ENCODE data around the gene ZNF524.

Gene ZNF524

DNA sequence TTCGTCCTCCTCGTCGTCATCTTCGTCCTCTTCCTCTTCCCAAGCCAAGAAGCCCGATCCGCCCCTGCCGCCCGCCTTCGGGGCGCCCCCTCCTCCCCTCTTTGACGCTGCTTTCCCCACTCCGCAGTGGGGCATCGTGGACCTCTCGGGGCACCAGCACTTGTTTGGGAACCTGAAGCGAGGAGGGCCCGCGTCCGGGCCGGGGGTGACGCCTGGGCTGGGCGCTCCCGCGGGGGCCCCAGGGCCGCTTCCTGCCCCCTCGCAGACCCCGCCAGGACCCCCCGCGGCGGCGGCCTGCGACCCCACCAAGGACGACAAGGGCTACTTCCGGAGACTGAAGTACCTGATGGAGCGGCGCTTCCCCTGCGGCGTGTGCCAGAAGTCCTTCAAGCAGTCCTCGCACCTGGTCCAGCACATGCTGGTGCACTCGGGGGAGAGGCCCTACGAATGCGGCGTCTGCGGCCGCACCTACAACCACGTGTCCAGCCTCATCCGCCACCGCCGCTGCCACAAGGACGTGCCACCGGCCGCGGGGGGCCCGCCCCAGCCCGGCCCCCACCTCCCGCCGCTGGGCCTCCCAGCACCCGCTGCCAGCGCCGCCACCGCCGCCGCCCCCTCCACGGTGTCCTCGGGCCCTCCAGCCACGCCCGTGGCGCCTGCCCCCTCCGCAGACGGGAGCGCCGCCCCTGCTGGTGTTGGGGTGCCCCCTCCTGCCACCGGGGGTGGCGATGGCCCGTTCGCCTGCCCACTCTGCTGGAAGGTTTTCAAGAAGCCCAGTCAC, 14.0 kb downstream of the ZNF524 start:
- no peak for DNase-seq (ENCODE audit: low read depth)
- TF ChIP-seq, protein P1, sequence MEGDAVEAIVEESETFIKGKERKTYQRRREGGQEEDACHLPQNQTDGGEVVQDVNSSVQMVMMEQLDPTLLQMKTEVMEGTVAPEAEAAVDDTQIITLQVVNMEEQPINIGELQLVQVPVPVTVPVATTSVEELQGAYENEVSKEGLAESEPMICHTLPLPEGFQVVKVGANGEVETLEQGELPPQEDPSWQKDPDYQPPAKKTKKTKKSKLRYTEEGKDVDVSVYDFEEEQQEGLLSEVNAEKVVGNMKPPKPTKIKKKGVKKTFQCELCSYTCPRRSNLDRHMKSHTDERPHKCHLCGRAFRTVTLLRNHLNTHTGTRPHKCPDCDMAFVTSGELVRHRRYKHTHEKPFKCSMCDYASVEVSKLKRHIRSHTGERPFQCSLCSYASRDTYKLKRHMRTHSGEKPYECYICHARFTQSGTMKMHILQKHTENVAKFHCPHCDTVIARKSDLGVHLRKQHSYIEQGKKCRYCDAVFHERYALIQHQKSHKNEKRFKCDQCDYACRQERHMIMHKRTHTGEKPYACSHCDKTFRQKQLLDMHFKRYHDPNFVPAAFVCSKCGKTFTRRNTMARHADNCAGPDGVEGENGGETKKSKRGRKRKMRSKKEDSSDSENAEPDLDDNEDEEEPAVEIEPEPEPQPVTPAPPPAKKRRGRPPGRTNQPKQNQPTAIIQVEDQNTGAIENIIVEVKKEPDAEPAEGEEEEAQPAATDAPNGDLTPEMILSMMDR (IDR thresholded peaks at IDR 0.05; ENCODE audit: control insufficient read depth, insufficient read depth, low read depth, low read length, missing control alignments) = no peak
- no peak overlapping the region for H3K4me3 ChIP-seq (ENCODE audit: control insufficient read depth, low read depth, low read length)

DNA sequence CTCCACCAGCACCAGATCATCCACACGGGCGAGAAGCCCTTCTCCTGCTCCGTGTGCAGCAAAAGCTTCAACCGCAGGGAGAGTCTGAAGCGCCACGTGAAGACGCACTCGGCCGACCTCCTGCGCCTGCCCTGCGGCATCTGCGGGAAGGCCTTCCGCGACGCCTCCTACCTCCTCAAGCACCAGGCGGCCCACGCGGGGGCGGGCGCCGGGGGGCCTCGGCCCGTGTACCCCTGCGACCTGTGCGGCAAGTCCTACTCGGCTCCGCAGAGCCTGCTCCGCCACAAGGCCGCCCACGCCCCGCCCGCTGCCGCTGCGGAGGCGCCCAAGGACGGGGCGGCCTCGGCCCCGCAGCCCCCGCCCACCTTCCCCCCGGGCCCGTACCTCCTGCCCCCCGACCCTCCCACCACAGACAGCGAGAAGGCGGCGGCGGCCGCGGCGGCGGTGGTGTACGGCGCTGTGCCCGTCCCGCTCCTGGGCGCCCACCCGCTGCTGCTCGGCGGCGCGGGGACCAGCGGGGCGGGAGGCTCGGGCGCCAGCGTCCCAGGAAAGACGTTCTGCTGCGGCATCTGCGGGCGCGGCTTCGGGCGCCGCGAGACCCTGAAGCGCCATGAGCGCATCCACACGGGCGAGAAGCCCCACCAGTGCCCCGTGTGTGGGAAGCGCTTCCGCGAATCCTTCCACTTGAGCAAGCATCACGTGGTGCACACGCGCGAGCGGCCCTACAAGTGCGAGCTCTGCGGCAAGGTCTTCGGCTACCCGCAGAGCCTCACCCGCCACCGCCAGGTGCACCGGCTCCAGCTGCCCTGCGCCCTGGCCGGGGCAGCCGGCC, 14.8 kb downstream of the ZNF524 start:
- DNase-seq (ENCODE audit: low read depth) = no peak
- H3K4me3 ChIP-seq (ENCODE audit: control insufficient read depth, low read depth, low read length) = no peak overlapping the region
- TF ChIP-seq, protein P1 (IDR thresholded peaks at IDR 0.05; ENCODE audit: control insufficient read depth, insufficient read depth, low read depth, low read length, missing control alignments) = no peak

DNA sequence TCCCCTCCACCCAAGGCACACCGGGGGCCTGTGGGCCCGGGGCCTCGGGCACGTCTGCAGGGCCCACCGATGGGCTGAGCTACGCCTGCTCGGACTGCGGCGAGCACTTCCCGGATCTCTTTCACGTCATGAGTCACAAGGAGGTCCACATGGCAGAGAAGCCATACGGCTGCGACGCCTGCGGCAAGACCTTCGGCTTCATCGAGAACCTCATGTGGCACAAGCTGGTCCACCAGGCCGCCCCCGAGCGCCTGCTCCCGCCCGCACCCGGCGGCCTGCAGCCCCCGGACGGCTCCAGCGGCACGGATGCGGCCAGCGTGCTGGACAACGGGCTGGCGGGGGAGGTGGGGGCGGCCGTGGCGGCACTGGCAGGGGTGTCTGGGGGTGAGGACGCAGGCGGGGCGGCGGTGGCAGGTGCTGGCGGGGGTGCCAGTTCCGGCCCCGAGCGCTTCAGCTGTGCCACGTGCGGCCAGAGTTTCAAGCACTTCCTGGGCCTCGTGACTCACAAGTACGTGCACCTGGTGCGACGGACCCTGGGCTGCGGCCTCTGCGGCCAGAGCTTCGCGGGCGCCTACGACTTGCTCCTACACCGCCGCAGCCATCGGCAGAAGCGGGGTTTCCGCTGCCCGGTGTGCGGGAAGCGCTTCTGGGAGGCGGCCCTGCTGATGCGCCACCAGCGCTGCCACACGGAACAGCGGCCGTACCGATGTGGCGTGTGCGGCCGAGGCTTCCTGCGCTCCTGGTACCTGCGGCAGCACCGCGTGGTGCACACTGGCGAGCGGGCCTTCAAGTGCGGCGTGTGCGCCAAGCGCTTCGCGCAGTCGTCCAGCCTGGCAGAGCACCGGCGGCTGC, 15.7 kb downstream of the ZNF524 start:
- DNase-seq (ENCODE audit: low read depth) = no peak
- H3K4me3 ChIP-seq (ENCODE audit: control insufficient read depth, low read depth, low read length) = no peak overlapping the region
- TF ChIP-seq, protein P1 (IDR thresholded peaks at IDR 0.05; ENCODE audit: control insufficient read depth, insufficient read depth, low read depth, low read length, missing control alignments) = no peak

DNA sequence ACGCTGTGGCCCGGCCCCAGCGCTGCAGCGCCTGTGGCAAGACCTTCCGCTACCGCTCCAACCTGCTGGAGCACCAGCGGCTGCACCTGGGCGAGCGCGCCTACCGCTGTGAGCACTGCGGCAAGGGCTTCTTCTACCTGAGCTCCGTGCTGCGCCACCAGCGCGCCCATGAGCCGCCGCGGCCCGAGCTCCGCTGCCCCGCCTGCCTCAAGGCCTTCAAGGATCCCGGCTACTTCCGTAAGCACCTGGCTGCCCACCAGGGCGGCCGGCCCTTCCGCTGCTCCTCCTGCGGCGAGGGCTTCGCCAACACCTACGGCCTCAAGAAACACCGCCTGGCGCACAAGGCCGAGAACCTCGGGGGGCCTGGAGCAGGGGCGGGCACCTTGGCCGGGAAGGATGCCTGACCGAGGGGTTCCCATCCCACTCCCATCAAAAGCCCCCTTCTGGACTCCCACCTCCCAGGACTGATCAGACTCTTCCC, 16.3 kb downstream of the ZNF524 start:
- DNase-seq (ENCODE audit: low read depth) = no peak
- TF ChIP-seq, protein P1 (IDR thresholded peaks at IDR 0.05; ENCODE audit: control insufficient read depth, insufficient read depth, low read depth, low read length, missing control alignments) = no peak
- no peak overlapping the region for H3K4me3 ChIP-seq (ENCODE audit: control insufficient read depth, low read depth, low read length)

DNA sequence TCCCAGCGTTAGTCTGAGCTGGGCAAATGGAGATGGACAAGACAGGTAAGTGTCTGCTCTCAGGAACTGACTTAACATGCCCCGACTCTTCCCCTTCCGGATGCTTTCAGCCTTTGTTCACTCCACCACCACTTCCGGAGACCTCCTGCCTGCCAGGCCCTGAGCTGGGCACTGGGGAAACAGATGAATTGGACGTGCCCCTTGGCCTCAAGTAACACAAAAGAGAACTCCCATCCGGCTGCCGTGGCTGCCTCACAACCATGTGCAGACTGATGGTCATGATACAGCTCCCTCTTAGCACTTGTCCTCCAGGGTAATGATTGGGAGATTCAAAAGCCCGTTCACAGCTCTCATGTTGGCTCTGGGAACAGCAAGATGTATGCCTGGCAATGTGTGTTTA, 17.3 kb downstream of the ZNF524 start:
- DNase-seq (ENCODE audit: low read depth) = no peak
- TF ChIP-seq, protein P1 (IDR thresholded peaks at IDR 0.05; ENCODE audit: control insufficient read depth, insufficient read depth, low read depth, low read length, missing control alignments) = no peak
- no peak overlapping the region for H3K4me3 ChIP-seq (ENCODE audit: control insufficient read depth, low read depth, low read length)

DNA sequence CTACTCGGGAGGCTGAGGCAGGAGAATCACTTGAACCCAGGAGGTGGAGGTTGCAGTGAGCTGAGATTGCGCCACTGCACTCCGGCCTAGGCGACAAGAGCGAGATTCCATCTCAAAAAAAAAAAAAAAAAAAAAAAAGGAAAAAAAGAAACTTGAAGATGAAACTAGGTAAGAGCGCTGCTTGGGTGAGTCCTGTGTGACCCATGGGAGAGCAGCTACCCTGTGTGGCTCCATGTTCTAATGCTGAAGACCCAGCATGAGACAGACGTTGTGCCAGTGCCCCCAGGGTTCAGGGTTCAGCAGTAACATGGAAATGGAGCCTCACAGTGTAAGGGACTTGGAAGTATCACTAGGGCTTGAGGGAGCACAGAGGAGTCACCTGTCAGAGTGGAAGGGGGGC, 18.3 kb downstream of the ZNF524 start:
- no peak overlapping the region for H3K4me3 ChIP-seq (ENCODE audit: control insufficient read depth, low read depth, low read length)
- no peak for DNase-seq (ENCODE audit: low read depth)
- TF ChIP-seq, protein P1 (IDR thresholded peaks at IDR 0.05; ENCODE audit: control insufficient read depth, insufficient read depth, low read depth, low read length, missing control alignments) = no peak

All from AG09309 (cell line).